ENCODE measurements around the gene SPG11. TPM values are rescaled to one million over a fixed set of nuclear protein-coding genes. Genes with fewer than 3 reads are reported as not detected.

Gene SPG11
- total and polyA plus RNA-seq, 9 donors = 28.5 to 48.2 (median 39.3) TPM

DNA sequence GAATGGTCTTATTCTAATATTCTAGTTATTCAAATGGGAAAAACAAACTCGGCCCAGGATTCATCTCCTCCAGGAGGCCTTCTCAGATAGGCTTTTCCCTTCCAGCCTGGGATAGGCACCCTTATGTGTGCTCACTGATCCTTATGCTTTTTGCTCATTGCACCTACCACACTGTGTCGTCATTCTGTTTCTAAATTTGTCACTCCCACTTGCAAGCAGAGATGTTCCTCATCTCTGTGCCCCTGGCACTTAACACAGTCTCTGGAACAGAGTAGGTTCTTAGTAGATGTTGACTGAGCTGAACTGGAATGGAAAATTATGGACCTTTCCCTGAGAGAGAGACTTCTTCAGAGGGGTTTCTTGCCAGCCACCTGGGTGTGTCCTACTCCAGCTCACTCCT, 18.7 kb upstream of the SPG11 start:
- Histone ChIP-seq H3K4me1 (ENCODE audit: control insufficient read depth, insufficient read depth, low read length) (peaks cover 3% of the 10 kb centered on the region), H3K27me3 (ENCODE audit: control insufficient read depth, insufficient read depth, low read length) (no peaks in the 10 kb centered on the region), H3K9me3 (replicated peaks; ENCODE audit: control insufficient read depth, low read depth, low read length) (no peaks in the 10 kb centered on the region), H3K4me3 (ENCODE audit: low read length) (no peak overlapping the region), H3K36me3 (ENCODE audit: control insufficient read depth, insufficient read depth, low read length) (no peaks in the 10 kb centered on the region), H3K27ac (ENCODE audit: low read length) (no peak overlapping the region)
- DNase-seq = no peak
- no CpG with 5 or more reads among the region's 2 CpGs for WGBS (ENCODE audit: insufficient coverage)

DNA sequence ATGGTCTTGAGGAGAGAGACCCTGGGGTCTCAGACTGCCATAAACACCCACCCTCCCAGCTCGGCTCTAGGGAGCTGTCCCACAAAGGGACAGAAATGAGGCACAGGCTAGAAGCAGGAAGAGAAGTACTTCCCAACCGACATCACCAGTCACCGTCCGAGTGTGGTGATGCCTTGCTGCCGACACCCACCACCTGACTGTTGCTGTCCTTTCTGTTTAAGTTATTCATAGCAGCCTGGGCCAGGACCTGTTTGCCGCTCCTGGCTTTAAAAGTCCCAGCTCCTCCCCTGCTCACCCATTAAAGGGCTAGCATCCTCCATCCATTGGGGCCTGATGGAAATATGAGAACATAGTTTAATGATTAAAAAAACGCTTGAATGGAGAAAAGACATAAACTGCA, 13.2 kb upstream of the SPG11 start:
- Histone ChIP-seq H3K4me3 (ENCODE audit: low read length) (no peak overlapping the region), H3K9me3 (replicated peaks; ENCODE audit: control insufficient read depth, low read depth, low read length) (no peaks in the 10 kb centered on the region), H3K4me1 (ENCODE audit: control insufficient read depth, insufficient read depth, low read length) (no peaks in the 10 kb centered on the region), H3K36me3 (ENCODE audit: control insufficient read depth, insufficient read depth, low read length) (no peaks in the 10 kb centered on the region), H3K27ac (ENCODE audit: low read length) (no peak overlapping the region), H3K27me3 (ENCODE audit: control insufficient read depth, insufficient read depth, low read length) (peaks cover 3% of the 10 kb centered on the region)
- DNase-seq = no peak
- 72% methylated on average over 5 of the region's 7 CpGs for WGBS (ENCODE audit: insufficient coverage)

DNA sequence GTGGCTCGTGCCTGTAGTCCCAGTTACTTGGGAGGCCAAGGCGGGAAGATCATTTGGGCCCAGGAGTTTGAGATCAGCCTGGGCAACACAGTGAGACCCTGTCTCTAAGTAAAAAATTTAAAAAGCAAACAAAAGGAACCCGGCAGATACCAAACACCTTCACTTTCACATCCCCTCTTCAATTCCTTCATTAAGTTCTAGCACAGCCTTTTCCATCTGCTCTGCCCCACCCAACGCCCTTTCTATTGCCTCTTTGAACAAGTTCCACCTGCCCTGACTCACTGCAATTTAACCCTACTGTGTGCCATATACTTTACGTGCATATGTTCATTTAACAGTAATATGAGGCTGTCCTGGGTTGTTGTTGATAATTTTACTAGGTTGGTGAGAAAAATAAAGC, 12.4 kb upstream of the SPG11 start:
- 81% methylated on average over 3 of the region's 5 CpGs for WGBS (ENCODE audit: insufficient coverage)
- no peaks in the 10 kb centered on the region for H3K4me1 ChIP-seq (ENCODE audit: control insufficient read depth, insufficient read depth, low read length)
- no peaks in the 10 kb centered on the region for H3K9me3 ChIP-seq (replicated peaks; ENCODE audit: control insufficient read depth, low read depth, low read length)
- H3K27me3 ChIP-seq (ENCODE audit: control insufficient read depth, insufficient read depth, low read length) = peaks cover 3% of the 10 kb centered on the region
- no peak overlapping the region for H3K27ac ChIP-seq (ENCODE audit: low read length)
- H3K4me3 ChIP-seq (ENCODE audit: low read length) = no peak overlapping the region
- DNase-seq = no peak
- H3K36me3 ChIP-seq (ENCODE audit: control insufficient read depth, insufficient read depth, low read length) = no peaks in the 10 kb centered on the region

DNA sequence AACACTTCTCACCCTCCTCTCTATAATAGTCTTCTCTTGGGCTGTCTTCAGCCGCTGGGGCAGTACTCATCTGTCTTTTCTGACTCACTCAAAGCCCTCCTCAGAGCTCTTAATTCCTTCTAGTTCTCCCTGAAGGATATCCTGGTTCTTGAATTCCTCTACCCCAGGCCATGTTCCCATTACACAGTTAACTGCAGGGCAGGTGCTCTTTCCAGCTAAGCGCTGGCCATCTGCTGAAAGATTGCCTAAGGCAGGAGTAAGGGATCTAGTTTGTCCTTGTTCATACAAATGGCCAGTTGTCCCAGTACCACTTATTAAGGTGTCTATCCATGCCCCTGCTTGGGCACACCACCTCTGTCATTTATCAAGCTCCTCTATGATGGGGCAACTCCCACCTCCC, 10.2 kb upstream of the SPG11 start:
- DNase-seq = no peak
- Histone ChIP-seq H3K36me3 (ENCODE audit: control insufficient read depth, insufficient read depth, low read length) (no peaks in the 10 kb centered on the region), H3K4me3 (ENCODE audit: low read length) (no peak overlapping the region), H3K9me3 (replicated peaks; ENCODE audit: control insufficient read depth, low read depth, low read length) (no peaks in the 10 kb centered on the region), H3K27me3 (ENCODE audit: control insufficient read depth, insufficient read depth, low read length) (peaks cover 5% of the 10 kb centered on the region), H3K27ac (ENCODE audit: low read length) (no peak overlapping the region), H3K4me1 (ENCODE audit: control insufficient read depth, insufficient read depth, low read length) (no peaks in the 10 kb centered on the region)
- 100% methylated on average over 1 of the region's 2 CpGs for WGBS (ENCODE audit: insufficient coverage)

DNA sequence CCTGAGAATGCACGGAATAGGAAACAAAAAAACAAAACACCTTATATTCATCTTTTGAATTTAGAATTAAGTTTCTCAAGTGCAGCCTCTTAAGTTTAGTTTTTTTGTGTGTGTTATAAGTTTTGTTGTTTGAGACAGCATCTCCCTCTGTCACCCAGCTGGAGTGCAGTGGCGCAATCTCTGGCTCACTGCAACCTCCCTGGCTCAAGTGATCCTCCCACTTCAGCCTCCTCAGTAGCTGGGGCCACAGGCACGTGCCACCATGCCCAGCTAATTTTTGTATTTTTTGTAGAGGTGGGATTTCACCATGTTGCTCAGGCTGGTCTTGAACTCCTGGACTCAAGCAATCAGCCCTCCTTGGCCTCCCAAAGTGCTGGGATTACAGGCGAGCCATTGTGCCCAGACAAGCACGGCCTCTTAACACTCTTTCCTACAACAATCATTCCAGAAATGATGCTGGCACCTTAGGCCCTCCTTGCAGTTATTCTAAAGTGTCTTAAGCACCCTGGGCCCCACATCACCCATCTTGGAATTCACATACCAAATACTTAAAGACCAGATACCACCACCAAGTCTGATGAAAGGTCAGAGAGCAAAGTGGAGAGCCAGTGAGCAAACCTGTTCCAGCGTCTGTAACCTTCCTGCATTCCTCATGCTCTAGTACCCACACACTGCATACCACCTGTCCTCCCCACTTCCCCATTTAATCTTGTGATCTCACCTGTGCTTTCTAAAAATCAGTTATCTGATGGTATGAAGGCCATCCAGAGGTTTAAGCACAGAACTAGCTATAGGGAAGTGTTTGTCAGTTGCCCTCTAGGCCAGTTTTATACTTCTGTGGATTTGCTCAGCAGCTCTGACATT, 6.9 kb upstream of the SPG11 start:
- Histone ChIP-seq H3K4me3 (ENCODE audit: low read length) (no peak overlapping the region), H3K27ac (ENCODE audit: low read length) (no peak overlapping the region), H3K27me3 (ENCODE audit: control insufficient read depth, insufficient read depth, low read length) (peaks cover 8% of the 10 kb centered on the region), H3K4me1 (ENCODE audit: control insufficient read depth, insufficient read depth, low read length) (no peaks in the 10 kb centered on the region), H3K36me3 (ENCODE audit: control insufficient read depth, insufficient read depth, low read length) (no peaks in the 10 kb centered on the region), H3K9me3 (replicated peaks; ENCODE audit: control insufficient read depth, low read depth, low read length) (no peaks in the 10 kb centered on the region)
- 74% methylated on average over 2 of the region's 6 CpGs for WGBS (ENCODE audit: insufficient coverage)
- no peak for DNase-seq

DNA sequence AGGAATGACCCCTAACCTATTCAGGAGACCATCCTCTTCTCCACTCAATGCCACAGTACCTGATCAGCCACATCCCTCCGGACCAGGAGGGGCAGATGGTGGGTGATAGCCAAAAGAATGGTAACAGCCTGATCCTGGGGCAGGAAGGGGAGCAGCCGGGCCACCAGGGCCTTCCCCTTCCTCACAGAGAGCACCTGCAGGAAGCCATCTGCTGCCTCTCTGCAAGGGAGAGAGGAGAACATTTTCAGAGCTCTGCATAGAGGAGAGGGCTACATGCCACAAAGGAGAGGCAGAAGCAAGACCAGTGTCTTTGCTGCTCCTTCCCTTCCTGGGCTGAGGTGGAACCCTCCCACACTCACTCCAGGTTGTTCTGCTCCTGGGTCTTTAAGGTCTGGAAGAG, 5.5 kb upstream of the SPG11 start:
- Histone ChIP-seq H3K36me3 (ENCODE audit: control insufficient read depth, insufficient read depth, low read length) (no peaks in the 10 kb centered on the region), H3K4me1 (ENCODE audit: control insufficient read depth, insufficient read depth, low read length) (peaks cover 1% of the 10 kb centered on the region), H3K4me3 (ENCODE audit: low read length) (no peak overlapping the region), H3K27me3 (ENCODE audit: control insufficient read depth, insufficient read depth, low read length) (peaks cover 8% of the 10 kb centered on the region), H3K27ac (ENCODE audit: low read length) (no peak overlapping the region), H3K9me3 (replicated peaks; ENCODE audit: control insufficient read depth, low read depth, low read length) (no peaks in the 10 kb centered on the region)
- no CpG with 5 or more reads among the region's 2 CpGs for WGBS (ENCODE audit: insufficient coverage)
- no peak for DNase-seq

DNA sequence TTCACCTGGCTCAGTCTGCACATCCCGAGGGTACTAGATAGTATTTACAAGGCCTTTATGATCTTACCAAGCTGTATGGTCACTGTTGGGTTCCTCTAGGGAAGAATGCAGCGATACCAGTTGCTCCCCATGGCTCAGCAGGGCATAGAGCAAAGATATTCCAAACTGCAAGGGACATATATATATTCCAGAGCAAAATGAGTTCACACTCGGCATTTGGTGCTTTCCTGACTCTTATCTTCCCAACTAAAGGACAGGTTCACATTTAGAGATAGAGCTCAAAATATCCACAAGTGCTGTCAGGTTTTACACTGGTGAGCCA, 3.5 kb upstream of the SPG11 start:
- Histone ChIP-seq H3K27ac (ENCODE audit: low read length) (no peak overlapping the region), H3K4me3 (ENCODE audit: low read length) (no peak overlapping the region), H3K9me3 (replicated peaks; ENCODE audit: control insufficient read depth, low read depth, low read length) (no peaks in the 10 kb centered on the region), H3K36me3 (ENCODE audit: control insufficient read depth, insufficient read depth, low read length) (no peaks in the 10 kb centered on the region), H3K4me1 (ENCODE audit: control insufficient read depth, insufficient read depth, low read length) (peaks cover 10% of the 10 kb centered on the region), H3K27me3 (ENCODE audit: control insufficient read depth, insufficient read depth, low read length) (peaks cover 4% of the 10 kb centered on the region)
- DNase-seq = no peak
- 67% methylated on average over 2 of the region's 3 CpGs for WGBS (ENCODE audit: insufficient coverage)

DNA sequence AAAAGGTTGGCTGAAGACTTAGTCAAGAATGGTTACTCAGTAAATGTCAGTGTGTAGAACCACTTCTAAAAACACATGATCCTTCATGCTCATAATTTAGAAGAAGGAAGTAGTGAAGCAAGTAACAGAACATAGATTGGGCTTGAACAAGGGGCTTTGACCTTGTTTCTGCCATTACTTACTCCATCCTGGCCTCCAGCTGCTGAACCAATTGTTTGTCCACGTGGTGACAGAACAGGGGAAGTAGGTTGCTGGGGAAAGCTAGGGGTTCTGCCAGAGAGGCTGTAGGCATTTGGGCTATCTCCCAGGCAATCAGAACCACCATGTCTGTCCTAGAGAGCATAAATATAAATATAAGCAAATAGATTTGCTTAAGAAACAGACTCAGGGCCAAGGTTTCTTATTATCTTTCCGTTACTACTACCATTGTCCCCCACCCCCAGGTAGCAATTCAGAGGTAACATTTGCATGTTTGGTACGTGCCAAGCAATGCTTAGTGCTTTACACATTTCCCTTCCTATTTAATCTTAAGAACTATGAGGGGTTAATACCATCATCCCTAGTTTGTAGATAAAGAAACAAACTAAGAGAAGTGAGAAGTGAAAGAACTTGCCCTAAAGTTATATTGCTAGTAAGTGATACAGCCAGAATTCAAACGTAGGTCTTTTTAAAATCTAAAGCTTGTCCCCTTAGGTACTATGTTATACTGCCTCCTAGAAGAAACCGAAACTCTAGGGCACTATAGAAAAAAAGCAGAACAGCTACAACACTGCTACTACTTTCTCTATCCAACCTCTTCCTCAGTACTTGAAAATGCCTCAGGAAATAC, 3.0 kb upstream of the SPG11 start:
- H3K27me3 ChIP-seq (ENCODE audit: control insufficient read depth, insufficient read depth, low read length) = peaks cover 4% of the 10 kb centered on the region
- H3K4me3 ChIP-seq (ENCODE audit: low read length) = no peak overlapping the region
- H3K4me1 ChIP-seq (ENCODE audit: control insufficient read depth, insufficient read depth, low read length) = peaks cover 13% of the 10 kb centered on the region
- WGBS (ENCODE audit: insufficient coverage) = no CpG with 5 or more reads among the region's 5 CpGs
- peak overlapping the region; percentile 35 for H3K27ac ChIP-seq (ENCODE audit: low read length)
- no peak for DNase-seq
- no peaks in the 10 kb centered on the region for H3K36me3 ChIP-seq (ENCODE audit: control insufficient read depth, insufficient read depth, low read length)
- H3K9me3 ChIP-seq (replicated peaks; ENCODE audit: control insufficient read depth, low read depth, low read length) = no peaks in the 10 kb centered on the region

DNA sequence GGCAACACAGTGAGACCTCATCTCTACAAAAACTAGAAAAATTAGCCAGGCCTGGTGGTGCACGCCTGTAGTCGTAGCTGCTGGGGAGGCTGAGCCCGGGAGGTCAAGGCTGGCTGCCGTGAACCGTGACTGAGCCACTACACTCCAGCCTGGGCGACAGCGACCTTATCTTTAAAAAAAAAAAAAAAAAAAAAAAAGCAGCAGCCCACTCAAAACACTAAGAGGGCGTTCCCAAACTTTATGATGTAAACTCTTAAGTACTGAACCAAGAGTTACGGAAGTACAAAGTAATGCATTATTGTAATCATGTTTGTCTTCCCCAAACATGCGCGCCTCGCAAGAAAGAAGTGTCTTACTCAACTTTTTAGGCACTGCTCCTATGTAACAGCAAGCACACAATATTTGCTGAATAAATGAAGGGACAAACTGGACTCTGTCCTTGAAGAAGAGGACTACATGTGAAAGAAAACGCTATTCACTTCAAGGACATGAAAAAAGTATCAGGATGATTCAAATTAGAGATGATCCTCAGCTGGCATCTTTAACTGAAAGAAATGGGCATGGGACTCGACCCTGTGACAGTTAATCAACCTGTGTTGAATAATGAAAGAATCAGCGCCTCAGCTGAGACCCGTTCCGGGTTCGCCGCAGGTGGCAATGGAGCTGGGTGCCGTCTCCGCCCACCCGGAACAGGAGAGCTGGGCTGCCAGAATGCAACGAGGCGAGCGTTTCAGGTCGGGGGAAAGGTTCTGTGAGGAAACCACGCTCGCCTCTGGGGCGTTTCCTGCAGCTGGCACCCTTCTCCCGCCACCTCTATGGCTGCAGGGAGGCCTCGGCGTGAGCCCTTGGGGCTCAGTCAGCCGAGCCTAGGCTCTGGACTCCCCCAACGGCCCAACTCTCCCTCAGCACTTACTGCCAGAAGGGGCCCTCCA, 718 bp downstream of the SPG11 start:
- Histone ChIP-seq H3K4me3 (ENCODE audit: low read length) (peak overlapping the region; percentile 98), H3K9me3 (replicated peaks; ENCODE audit: control insufficient read depth, low read depth, low read length) (no peaks in the 10 kb centered on the region), H3K27me3 (ENCODE audit: control insufficient read depth, insufficient read depth, low read length) (no peaks in the 10 kb centered on the region), H3K4me1 (ENCODE audit: control insufficient read depth, insufficient read depth, low read length) (peaks cover 13% of the 10 kb centered on the region), H3K27ac (ENCODE audit: low read length) (peak overlapping the region; percentile 96), H3K36me3 (ENCODE audit: control insufficient read depth, insufficient read depth, low read length) (peaks cover 14% of the 10 kb centered on the region)
- WGBS (ENCODE audit: insufficient coverage) = 2% methylated on average over 23 of the region's 34 CpGs
- DNase-seq = peak; percentile 68

DNA sequence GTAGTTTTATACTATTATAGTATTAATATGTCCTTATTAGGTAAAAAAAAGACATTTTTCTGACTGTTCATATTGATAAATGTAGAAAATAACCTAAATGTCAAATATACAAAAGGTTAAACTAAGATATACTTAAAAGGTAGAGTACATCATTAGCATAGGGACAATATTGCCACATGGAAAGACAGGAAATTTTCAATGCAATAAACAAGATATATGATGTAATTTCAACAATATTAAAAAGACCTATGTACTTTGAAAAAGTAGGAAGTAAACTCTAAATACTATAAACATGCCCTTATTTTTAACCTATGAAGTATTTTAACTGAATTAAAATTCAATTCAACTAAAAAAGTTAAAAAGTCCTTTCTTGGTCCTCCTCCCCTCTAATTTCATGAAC, 1.9 kb downstream of the SPG11 start:
- peaks cover 14% of the 10 kb centered on the region for H3K36me3 ChIP-seq (ENCODE audit: control insufficient read depth, insufficient read depth, low read length)
- no peaks in the 10 kb centered on the region for H3K9me3 ChIP-seq (replicated peaks; ENCODE audit: control insufficient read depth, low read depth, low read length)
- peaks cover 13% of the 10 kb centered on the region for H3K4me1 ChIP-seq (ENCODE audit: control insufficient read depth, insufficient read depth, low read length)
- no peaks in the 10 kb centered on the region for H3K27me3 ChIP-seq (ENCODE audit: control insufficient read depth, insufficient read depth, low read length)
- no peak for DNase-seq
- no peak overlapping the region for H3K27ac ChIP-seq (ENCODE audit: low read length)
- H3K4me3 ChIP-seq (ENCODE audit: low read length) = no peak overlapping the region
